H9 (cell line): ENCODE measurements around the gene TADA2A. TPM values are rescaled to one million over a fixed set of nuclear protein-coding genes. Genes with fewer than 3 reads are reported as not detected.

Experiments
- DNase-seq: peaks from one replicate; pipeline ENCODE4 v3.0.0-alpha.2; 2017
- H2AFZ ChIP-seq: one replicate; pipeline ENCODE4 v1.6.1; 2013; ENCODE audit warnings: mild to moderate bottlenecking, low read length, control low read depth, moderate library complexity
- H2AK5ac ChIP-seq: 2 replicates; pipeline ENCODE4 v1.6.1; 2013; ENCODE audit warnings: low read length, control low read depth, mixed read lengths; ENCODE audit not compliant: insufficient read length
- H2BK120ac ChIP-seq: one replicate; pipeline ENCODE4 v1.6.1; 2013; ENCODE audit warnings: low read depth, mild to moderate bottlenecking, low read length, control low read depth, inconsistent platforms; ENCODE audit not compliant: poor library complexity, severe bottlenecking
- H2BK12ac ChIP-seq: 2 replicates; pipeline ENCODE4 v1.6.1; 2013; ENCODE audit warnings: low read length, control low read depth, mixed read lengths, low read depth; ENCODE audit not compliant: insufficient read length
- H2BK15ac ChIP-seq: 2 replicates; pipeline ENCODE4 v1.6.1; 2013; ENCODE audit warnings: low read depth, low read length, control low read depth
- H2BK20ac ChIP-seq: one replicate; pipeline ENCODE4 v1.6.1; 2013; ENCODE audit warnings: low read depth, mild to moderate bottlenecking, low read length, control low read depth, inconsistent platforms; ENCODE audit not compliant: poor library complexity, severe bottlenecking
- H2BK5ac ChIP-seq: 2 replicates; pipeline ENCODE4 v1.6.1; 2013; ENCODE audit warnings: low read length, control low read depth, mixed read lengths; ENCODE audit not compliant: insufficient read length
- H3K14ac ChIP-seq: 2 replicates; pipeline ENCODE4 v1.6.1; 2013; ENCODE audit warnings: low read length, control low read depth; ENCODE audit not compliant: insufficient read depth
- H3K18ac ChIP-seq: 2 replicates; pipeline ENCODE4 v1.6.1; 2013; ENCODE audit warnings: low read depth, mild to moderate bottlenecking, mixed read lengths, low read length, control low read depth; ENCODE audit not compliant: insufficient read length
- H3K23ac ChIP-seq: 2 replicates; pipeline ENCODE4 v1.6.1; 2013; ENCODE audit warnings: low read length, control low read depth, mixed read lengths, low read depth; ENCODE audit not compliant: insufficient read length
- H3K23me2 ChIP-seq: 2 replicates; pipeline ENCODE4 v1.6.1; 2013; ENCODE audit warnings: low read depth, mild to moderate bottlenecking, mixed read lengths, low read length, control low read depth; ENCODE audit not compliant: insufficient read length, poor library complexity, severe bottlenecking
- H3K27ac ChIP-seq: 2 replicates; pipeline ENCODE4 v1.5.1; 2013; ENCODE audit warnings: low read length, control low read depth, mixed read lengths, low read depth; ENCODE audit not compliant: insufficient read length
- H3K27me3 ChIP-seq: 2 replicates; pipeline ENCODE4 v1.6.1; 2013; ENCODE audit warnings: low read length, control low read depth, inconsistent platforms; ENCODE audit not compliant: insufficient read depth
- H3K4ac ChIP-seq: 2 replicates; pipeline ENCODE4 v1.6.1; 2013; ENCODE audit warnings: low read depth, mild to moderate bottlenecking, control low read depth, inconsistent platforms, low read length, moderate library complexity
- H3K4me1 ChIP-seq: 2 replicates; pipeline ENCODE4 v1.6.1; 2013; ENCODE audit warnings: low read length, control low read depth, inconsistent platforms; ENCODE audit not compliant: insufficient read depth
- H3K4me2 ChIP-seq: 2 replicates; pipeline ENCODE4 v1.6.1; 2013; ENCODE audit warnings: low read length, control low read depth, mixed read lengths; ENCODE audit not compliant: insufficient read length, insufficient read depth
- H3K56ac ChIP-seq: 2 replicates; pipeline ENCODE4 v1.6.1; 2013; ENCODE audit warnings: low read depth, mild to moderate bottlenecking, mixed read lengths, low read length, control low read depth; ENCODE audit not compliant: insufficient read length
- H3K79me1 ChIP-seq: 2 replicates; pipeline ENCODE4 v1.6.1; 2013; ENCODE audit warnings: low read depth, mild to moderate bottlenecking, moderate library complexity, low read length, control low read depth, inconsistent platforms; ENCODE audit not compliant: insufficient read depth, poor library complexity, severe bottlenecking
- H3K79me2 ChIP-seq: 2 replicates; pipeline ENCODE4 v1.6.1; 2013; ENCODE audit warnings: low read length, control low read depth, inconsistent platforms; ENCODE audit not compliant: insufficient read depth
- H3K9ac ChIP-seq: 2 replicates; pipeline ENCODE4 v1.6.1; 2013; ENCODE audit warnings: low read length, control low read depth, mixed read lengths; ENCODE audit not compliant: insufficient read length; ENCODE audit errors: extremely low read depth
- H3K9me3 ChIP-seq: one replicate; pipeline ENCODE4 v1.6.1; 2013; ENCODE audit warnings: low read depth, low read length, inconsistent platforms; ENCODE audit not compliant: control insufficient read depth
- H3T11ph ChIP-seq: one replicate; pipeline ENCODE4 v1.6.1; 2013; ENCODE audit warnings: mild to moderate bottlenecking, low read length, control low read depth, inconsistent platforms
- H4K20me1 ChIP-seq: one replicate; pipeline ENCODE4 v1.6.1; 2013; ENCODE audit not compliant: control insufficient read depth, insufficient read length, insufficient read depth
- H4K5ac ChIP-seq: 2 replicates; pipeline ENCODE4 v1.6.1; 2013; ENCODE audit warnings: low read depth, mild to moderate bottlenecking, mixed read lengths, low read length, control low read depth; ENCODE audit not compliant: insufficient read length
- H4K8ac ChIP-seq: replicated peaks from 2 replicates; pipeline ENCODE4 v1.6.1; 2013; ENCODE audit warnings: low read length, control low read depth, mixed read lengths, low read depth; ENCODE audit not compliant: insufficient read length
- H4K91ac ChIP-seq: 2 replicates; pipeline ENCODE4 v1.6.1; 2013; ENCODE audit warnings: low read depth, mild to moderate bottlenecking, moderate library complexity, mixed read lengths, low read length, control low read depth; ENCODE audit not compliant: insufficient read length
- H3K27ac Mint-ChIP-seq, 3 experiments: 2 replicates in 2 of 3; 3 replicates in 1 of 3; pipeline ENCODE4 v1.8.0; 2020 to 2021; ENCODE audit warnings: mixed read lengths in 3 of 3, mild to moderate bottlenecking in 1 of 3, moderate library complexity in 1 of 3
- H3K27me3 Mint-ChIP-seq: 2 replicates; pipeline ENCODE4 v1.8.0; 2021; ENCODE audit warnings: low read depth, mild to moderate bottlenecking, moderate library complexity, mixed read lengths
- H3K36me3 Mint-ChIP-seq, 3 experiments: 2 replicates in 2 of 3; 3 replicates in 1 of 3; pipeline ENCODE4 v1.8.0; 2020 to 2021; ENCODE audit warnings: low read depth in 3 of 3, mixed read lengths in 3 of 3; ENCODE audit not compliant: insufficient read depth in 1 of 3
- H3K4me1 Mint-ChIP-seq, 2 experiments: 2 replicates each; pipeline ENCODE4 v1.8.0; 2020; ENCODE audit warnings: mixed read lengths in 2 of 2
- H3K4me3 Mint-ChIP-seq, 2 experiments: 2 replicates in 1 of 2; 3 replicates in 1 of 2; pipeline ENCODE4 v1.8.0; 2020 to 2021; ENCODE audit warnings: mild to moderate bottlenecking in 2 of 2, mixed read lengths in 2 of 2, moderate library complexity in 1 of 2
- H3K9me3 Mint-ChIP-seq, 2 experiments: 2 replicates in 1 of 2; 3 replicates in 1 of 2; pipeline ENCODE4 v1.8.0; 2020; ENCODE audit warnings: mild to moderate bottlenecking in 2 of 2, mixed read lengths in 2 of 2, moderate library complexity in 1 of 2
- CTCF ChIP-seq: fragments of 200-600 bp; sonication (generic); conservative IDR thresholded peaks from 3 replicates; pipeline ENCODE4 v1.8.0; 2021; ENCODE audit warnings: antibody characterized with exemption, mild to moderate bottlenecking
- total RNA-seq: library from RNA; stranded (reverse); gene quantifications from 2 replicates; pipeline ENCODE4 v1.2.1, GENCODE V29; 2021

TADA2A gene
- total RNA-seq, 1 experiment from 2014 or later: 20.9 TPM

GRCh38 chr17:37385474-37385990 is 21.2 kb upstream of the TADA2A start:
- Histone ChIP-seq H3K4me1 (no peaks in the 10 kb centered on the region), H2BK120ac (no peak overlapping the region), H2BK12ac (no peak overlapping the region), H3K27me3 (no peaks in the 10 kb centered on the region), H2AK5ac (no peak overlapping the region), H2AFZ (no peak overlapping the region), H2BK15ac (no peak overlapping the region), H3K4me2 (no peak overlapping the region), H3K79me2 (no peaks in the 10 kb centered on the region), H3K23ac (no peak overlapping the region), H3K4ac (no peak overlapping the region), H3K79me1 (no peaks in the 10 kb centered on the region), H4K5ac (no peak overlapping the region), H2BK20ac (no peak overlapping the region), H3K9ac (no peak overlapping the region), H4K8ac (no peak overlapping the region), H4K20me1 (no peaks in the 10 kb centered on the region), H3K23me2 (no peaks in the 10 kb centered on the region), H3K56ac (no peak overlapping the region), H3K18ac (no peak overlapping the region), H3K27ac (no peak overlapping the region), H3T11ph (no peak overlapping the region), H3K9me3 (no peaks in the 10 kb centered on the region), H2BK5ac (no peak overlapping the region), H3K14ac (no peak overlapping the region), H4K91ac (no peak overlapping the region)
- Mint-ChIP-seq H3K4me1 (peaks cover 4 to 10% of the 10 kb centered on the region in 2 experiments), H3K36me3 (no peaks in the 10 kb centered on the region), H3K9me3 (no peaks in the 10 kb centered on the region), H3K27me3 (no peaks in the 10 kb centered on the region), H3K4me3 (no peak overlapping the region), H3K27ac (no peak overlapping the region)
- DNase-seq: no peak
- TF ChIP-seq CTCF: no peak
